ENCODE measurements around the gene TRIM59.

The TRIM59 gene

DNA sequence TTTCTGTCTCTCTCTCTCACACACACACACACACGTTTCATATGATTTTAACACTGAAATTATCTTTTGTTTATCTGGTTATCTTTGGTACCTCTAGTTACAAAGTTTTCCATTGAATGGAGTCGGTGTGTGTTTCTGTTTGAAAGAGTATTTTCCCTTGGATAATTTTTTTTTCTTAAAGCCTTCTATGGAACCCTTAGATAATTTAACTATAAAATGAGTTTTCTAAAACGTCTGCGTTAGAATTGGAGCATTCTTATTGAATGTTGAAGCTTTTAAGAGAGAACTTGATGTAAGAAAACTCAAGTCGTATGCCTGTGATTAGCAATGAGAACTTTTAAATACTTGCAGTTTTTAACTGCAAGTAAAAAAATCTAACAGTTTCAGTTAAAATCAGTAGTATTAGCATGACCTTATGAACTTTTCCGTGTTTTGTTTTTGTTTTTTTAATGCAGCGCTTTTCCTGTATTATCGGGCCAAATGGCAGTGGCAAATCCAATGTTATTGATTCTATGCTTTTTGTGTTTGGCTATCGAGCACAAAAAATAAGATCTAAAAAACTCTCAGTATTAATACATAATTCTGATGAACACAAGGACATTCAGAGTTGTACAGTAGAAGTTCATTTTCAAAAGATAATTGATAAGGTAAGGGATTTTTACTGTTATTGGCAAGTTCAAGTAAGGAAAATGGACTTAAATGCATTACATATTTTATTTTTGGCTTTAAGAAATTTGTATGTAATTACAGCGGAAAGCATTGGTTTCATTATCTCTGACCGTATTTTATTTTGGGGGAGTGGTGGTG is 47.2 kb downstream of the TRIM59 start:
- no peak for DNase-seq (ENCODE audit: low read depth)

DNA sequence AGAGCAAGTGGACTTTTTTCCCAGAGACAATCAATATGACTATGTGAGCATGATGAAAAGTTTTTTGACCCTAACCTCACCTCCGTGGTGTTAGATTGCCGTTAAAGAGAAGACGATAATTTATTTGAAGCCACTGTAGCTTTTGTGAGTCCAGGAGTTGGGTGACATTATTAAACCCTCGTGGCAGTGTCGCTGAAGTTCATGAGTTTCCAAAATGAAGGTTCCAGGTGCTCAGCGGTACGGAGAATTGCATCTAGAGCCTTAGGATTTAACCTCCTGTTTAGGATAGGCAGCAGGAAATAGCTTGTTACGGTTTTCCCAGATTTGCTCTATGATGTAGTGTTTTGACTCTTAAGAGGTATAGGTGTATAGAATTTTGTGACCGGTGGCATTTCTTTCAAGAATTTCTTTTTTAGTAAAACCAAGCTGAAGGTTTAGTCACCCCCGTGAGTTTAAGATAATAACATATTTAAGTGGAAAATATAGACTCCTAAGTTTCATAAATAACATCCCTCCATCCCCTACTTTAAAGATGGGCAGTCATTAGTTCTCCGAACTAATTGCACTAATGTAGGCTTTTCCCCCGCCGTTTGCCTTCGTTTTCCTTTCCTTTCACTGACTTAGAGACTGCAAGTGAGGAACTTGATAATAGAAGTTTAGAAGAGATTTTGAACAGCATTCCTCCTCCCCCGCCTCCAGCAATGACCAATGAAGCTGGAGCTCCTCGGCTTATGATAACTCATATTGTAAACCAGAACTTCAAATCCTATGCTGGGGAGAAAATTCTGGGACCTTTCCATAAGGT is 48.1 kb downstream of the TRIM59 start:
- no peak for DNase-seq (ENCODE audit: low read depth)

DNA sequence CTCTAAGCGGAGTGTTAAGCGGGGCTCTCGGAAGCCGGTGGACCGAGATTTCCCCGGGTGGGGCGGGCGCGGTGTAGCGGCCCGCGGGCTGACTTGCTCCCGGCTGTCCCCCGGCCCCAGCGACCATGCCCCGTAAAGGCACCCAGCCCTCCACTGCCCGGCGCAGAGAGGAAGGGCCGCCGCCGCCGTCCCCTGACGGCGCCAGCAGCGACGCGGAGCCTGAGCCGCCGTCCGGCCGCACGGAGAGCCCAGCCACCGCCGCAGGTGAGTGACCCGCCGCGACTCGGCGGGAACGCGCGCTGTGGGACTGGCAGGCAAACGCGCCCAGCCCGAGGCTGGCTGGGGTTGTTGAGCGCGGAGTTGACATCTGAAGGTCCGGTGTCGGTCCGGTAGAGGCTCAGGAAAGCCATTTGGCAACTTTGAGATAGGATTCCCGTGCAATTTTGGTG is 48.9 kb downstream of the TRIM59 start:
- peak; percentile 4 for DNase-seq (ENCODE audit: low read depth)

DNA sequence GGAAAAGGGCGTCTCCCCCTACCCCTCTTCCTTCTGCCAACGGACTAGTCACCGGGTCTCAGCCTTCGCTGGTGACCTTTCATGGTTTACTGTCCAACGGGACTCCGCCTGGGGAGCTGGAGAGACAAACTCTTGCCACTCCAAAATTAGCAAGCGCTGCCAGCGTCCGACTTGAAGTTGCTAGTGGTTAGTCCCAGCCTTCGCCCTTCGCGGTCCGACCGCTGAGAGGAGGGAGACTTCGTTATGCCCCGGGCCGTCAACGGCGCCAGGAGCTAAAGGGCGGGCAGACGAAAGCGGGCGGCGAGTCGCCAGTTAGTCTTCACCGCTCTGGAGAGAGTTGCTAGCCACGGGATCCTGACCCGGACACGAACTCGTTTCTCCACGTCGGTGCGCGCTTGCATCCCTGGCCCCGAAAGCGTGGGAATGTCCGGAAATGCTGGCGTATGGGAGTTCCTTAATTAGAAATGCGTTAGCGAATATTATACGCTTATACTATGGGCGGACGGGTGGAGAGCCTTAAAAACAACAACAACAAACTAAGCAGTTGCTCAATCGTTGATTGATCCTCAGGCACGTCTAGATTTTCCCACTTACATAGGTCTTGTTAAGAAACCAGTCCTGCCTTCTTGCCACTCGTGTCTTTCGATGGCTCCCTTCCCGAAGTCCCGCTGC is 49.4 kb downstream of the TRIM59 start:
- peak; percentile 3 for DNase-seq (ENCODE audit: low read depth)

DNA sequence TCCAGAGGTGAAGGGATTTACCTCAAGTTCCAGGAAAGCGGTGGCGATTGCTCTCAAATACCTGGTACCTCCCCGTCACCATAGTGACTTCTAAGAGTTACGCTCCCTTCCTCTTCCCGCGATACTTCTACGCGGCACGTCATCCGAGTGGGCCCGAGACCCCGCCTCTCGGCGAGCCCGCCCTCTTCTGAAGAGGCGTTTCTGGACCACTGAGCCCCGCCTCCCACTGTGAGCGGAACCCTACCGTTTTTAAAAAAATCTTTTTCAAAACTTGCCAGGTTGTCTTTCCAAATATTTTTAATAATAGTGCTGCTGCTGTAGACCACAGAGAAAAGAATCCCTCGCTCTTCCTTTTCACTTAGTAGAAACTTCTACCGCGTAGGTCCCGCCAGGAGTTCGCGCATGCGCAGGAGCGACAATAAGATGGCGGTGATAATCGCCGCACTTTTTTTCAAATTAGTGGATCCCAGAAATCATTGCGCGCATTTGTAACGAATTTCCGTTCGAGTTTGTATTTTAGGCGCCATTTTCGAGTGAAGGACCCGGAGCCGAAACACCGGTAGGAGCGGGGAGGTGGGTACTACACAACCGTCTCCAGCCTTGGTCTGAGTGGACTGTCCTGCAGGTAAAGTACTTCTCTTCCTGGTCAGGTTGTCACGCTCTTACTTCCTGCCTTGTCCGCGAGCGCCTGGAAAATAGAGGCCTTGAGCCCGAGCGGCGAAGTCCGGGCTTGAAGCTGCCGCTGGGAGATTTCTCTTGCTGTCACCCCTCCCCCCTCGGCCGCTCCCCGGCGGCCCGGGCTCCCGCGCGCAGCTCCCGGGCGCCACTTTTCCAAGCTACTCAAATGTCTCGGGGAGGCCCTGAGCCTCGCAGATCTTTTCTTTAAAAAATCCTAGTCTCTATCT is 50.2 kb downstream of the TRIM59 start, which contains the start of the genes IFT80 and SMC4:
Gene IFT80 (minus strand): TSS at position 101 of the 905 bp plus-strand sequence. CDS start 14,625 bp downstream, outside the sequence.
Gene SMC4 (plus strand): TSS at position 526 of the 905 bp plus-strand sequence. CDS start 1,177 bp downstream, outside the sequence.
- peak; percentile 95 for DNase-seq (ENCODE audit: low read depth)

DNA sequence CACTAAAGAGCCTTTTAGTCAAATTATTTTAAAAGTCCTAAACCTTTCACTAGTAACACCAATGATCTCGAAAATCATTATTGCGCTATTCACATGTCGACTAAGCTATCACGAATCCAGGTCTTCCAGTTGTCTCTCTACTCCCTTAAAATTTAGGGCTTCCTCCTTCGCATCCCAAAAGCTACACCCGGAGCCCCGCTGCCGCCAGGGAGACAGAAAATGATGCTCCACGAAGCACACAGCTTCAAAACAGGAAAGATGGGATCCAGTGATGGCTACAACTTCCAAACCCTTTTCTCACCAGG is 50.8 kb downstream of the TRIM59 start:
- no peak for DNase-seq (ENCODE audit: low read depth)

DNA sequence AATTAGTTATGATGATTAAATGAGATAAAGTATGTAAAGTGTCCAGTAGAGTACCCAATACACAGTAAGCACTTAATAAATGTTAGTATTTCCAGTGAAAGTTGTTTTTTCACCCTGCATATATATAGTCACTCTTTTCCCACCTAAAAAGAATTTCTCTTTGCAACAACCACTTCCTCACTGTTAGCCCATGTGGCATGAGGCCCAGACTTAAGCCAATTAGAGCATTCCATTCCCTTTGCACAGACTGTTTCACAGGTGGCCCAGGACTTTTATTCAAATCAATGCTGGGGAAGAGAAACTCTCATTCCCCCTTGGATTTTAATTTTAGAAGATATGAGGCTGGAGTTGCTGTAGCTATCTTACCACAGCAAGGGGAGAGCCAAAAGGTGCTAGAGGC is 54.3 kb downstream of the TRIM59 start:
- DNase-seq (ENCODE audit: low read depth), result no peak

DNA sequence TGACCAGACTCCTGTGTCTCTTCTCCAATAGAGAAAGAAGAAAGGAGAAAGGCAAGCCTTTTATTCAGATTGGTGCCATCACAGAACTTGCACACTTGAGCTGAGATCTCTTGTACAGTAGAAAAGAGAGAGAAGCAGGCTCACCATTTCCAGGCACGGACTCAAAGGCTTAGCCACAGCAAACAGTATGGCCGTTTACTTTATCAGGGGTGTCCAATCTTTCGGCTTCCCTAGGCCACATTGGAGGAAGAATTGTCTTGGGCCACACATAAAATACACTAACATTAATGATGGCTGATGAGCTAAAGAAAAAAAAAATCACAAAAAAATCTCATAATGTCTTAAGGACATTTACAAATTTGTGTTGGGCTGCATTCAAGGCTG is 55.6 kb downstream of the TRIM59 start:
- no peak for DNase-seq (ENCODE audit: low read depth)

DNA sequence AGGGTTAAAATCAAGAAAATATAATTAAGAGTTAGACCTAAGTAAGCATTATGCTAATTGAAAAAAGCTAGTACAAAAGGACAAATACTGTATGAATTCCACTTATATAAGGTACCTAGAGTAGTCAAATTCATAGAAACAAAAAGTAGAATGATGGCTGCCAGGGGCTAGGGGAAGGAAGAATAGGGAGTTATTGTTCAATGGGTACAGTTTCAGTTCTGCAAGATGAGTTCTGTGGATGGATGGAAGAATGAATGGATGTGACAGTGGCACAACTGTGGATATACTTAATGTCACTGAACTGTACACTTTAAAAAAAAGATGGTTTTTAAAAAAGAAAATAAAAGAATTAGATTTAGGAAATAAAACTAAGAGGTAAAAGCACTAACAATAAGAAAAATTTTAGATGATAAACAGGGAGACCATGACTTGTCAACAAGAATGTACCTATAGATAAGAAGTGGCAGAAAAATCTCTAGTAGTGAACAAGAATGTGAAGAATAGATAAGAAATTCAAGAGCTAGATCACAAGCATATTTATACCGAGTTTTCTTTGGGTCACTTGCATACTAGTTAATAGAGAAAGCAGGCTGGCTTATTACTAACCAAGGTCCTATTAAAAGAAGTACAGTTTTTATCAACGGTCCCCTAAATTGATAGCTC is 56.1 kb downstream of the TRIM59 start:
- DNase-seq (ENCODE audit: low read depth), result no peak

DNA sequence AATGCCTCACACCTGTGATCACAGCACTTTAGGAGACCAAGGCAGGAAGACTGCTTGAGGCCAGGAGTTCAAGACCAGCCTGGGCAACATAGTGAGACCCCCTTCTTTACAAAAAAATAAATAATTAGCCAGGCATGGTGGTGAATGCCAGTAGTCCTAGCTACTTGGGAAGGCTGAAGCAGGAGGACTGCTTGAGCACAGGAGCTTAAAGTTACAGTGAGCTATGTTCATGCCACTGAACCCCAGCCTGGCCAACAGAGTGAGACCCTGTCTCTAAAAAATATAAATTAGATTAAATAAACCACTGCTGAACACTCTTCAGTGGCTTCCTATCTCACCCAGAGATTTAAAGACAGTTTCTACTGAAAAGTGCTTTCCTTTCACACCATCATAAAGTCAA is 56.8 kb downstream of the TRIM59 start:
- no peak for DNase-seq (ENCODE audit: low read depth)

DNA sequence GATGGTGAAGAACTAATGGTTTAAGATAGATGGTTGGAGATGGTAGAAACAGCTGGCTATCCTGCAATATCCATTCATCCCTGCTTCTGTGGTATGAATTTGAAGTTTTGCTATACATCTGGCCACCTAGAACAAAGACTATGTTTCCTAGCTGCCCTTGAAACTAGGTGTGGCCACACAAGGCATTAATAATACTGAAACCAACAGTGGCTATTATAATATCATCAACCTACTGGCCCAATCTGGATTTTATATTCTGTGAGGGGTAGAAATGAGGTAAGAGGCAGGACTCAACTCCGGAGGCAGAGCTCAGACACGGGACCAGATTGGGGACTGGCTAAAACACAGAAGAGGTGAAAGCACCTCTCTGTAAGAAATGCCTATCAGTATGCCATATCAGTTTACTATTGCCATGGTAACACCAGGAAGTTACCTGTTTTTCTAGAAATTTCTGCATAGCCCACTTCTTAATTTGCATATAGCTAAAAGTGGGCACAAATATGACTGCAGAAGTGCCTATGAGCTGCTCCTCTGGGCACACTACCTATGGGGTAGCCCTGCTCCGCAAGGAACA is 58.9 kb downstream of the TRIM59 start:
- DNase-seq (ENCODE audit: low read depth), result no peak

Measured in stimulated activated CD8-positive, alpha-beta memory T cell treated with anti-CD3 and anti-CD28 coated beads, Interleukin-12 subunit alpha, Interleukin-12 subunit beta, amount 100 ng/mL, for 1 hour (primary cell).